A549 (cell line): Measurements from ENCODE around the gene CINP. TPM values are rescaled to one million over a fixed set of nuclear protein-coding genes. Genes with fewer than 3 reads are reported as not detected.
A peak's percentile ranks its signal among the peaks of the same experiment; 100 is the strongest.

Experiments
- ATAC-seq, 2 experiments: fragments of 200-7000 bp in 1 of 2; fragments of >200 bp in 1 of 2; cut with Nextera tagmentation in 1 of 2; cut with Tn5 transposase in 1 of 2; 3 replicates each; pipeline versions ENCODE4 v1.8.0 to v1.9.1; 2018 to 2020; ENCODE audit warnings: mild to moderate bottlenecking in 1 of 2, moderate library complexity in 1 of 2
- CTCF ChIA-PET: fragments of 300-600 bp; sonication (Branson Sonifier 250); formaldehyde crosslinking; extraction: SDS; loops from one replicate; lab custom pipeline; 2021; ENCODE audit warnings: antibody characterized with exemption, inconsistent platforms; lab: Yijun Ruan, JAX
- POLR2A ChIA-PET: fragments of 350-600 bp; formaldehyde crosslinking; extraction: SDS; loops from one replicate; lab custom pipeline; 2021; ENCODE audit warnings: antibody characterized with exemption, inconsistent platforms; lab: Yijun Ruan, JAX
- DNase-seq, 2 experiments: peaks; one replicate each; pipeline versions ENCODE4 v3.0.0 to v3.0.0-alpha.2; 2011 to 2016; ENCODE audit warnings: low read depth in 1 of 2, low spot score in 1 of 2
- FAIRE-seq: peaks from 2 replicates; lab custom pipeline; 2011; peaks lifted over from hg19 to GRCh38; lab: Jason Lieb, UNC
- H3K27ac ChIP-seq, 2 experiments: fragments of >200 bp; sonication (Bioruptor Twin); formaldehyde crosslinking; 3 replicates each; pipeline ENCODE4 v1.5.1; 2016 to 2017
- H3K4me1 ChIP-seq: fragments of >200 bp; sonication (Bioruptor Twin); formaldehyde crosslinking; 3 replicates; pipeline ENCODE4 v1.6.1; 2016
- H3K4me2 ChIP-seq: fragments of >200 bp; sonication (Bioruptor Twin); formaldehyde crosslinking; 3 replicates; pipeline ENCODE4 v1.6.1; 2016
- H3K4me3 ChIP-seq: fragments of >200 bp; sonication (Bioruptor Twin); formaldehyde crosslinking; 3 replicates; pipeline ENCODE4 v1.5.1; 2016
- H3K9me3 ChIP-seq: fragments of >200 bp; sonication (Bioruptor Twin); formaldehyde crosslinking; 3 replicates; pipeline ENCODE4 v1.6.1; 2016
- EHMT2 ChIP-seq: fragments of 200-600 bp; sonication (generic); IDR thresholded peaks from 2 replicates; pipeline ENCODE4 v1.6.1; 2016; ENCODE audit warnings: antibody characterized with exemption, low read depth, mild to moderate bottlenecking, moderate library complexity
- EP300 ChIP-seq, 2 experiments: fragments of >200 bp; sonication (Bioruptor Twin); formaldehyde crosslinking; IDR thresholded peaks; 2 replicates in 1 of 2; 3 replicates in 1 of 2; pipeline ENCODE4 v1.6.1; 2016 to 2017
- ESRRA ChIP-seq: fragments of 150-350 bp; IDR thresholded peaks from 2 replicates; pipeline ENCODE4 v1.6.1; 2014; ENCODE audit warnings: mild to moderate bottlenecking, low read length, borderline replicate concordance
- FOSL2 ChIP-seq, 2 experiments: fragments of 450-650 bp in 1 of 2; fragments of >200 bp in 1 of 2; sonication (Bioruptor Twin) in 1 of 2; formaldehyde crosslinking; IDR thresholded peaks; 2 replicates each; pipeline versions ENCODE4 v1.5.0 to v1.6.1; 2016 to 2020; ENCODE audit warnings: mild to moderate bottlenecking in 1 of 2, moderate library complexity in 1 of 2
- FOXS1 ChIP-seq: fragments of 250-450 bp; sonication (Bioruptor Pico); IDR thresholded peaks from 2 replicates; pipeline ENCODE4 v1.5.0; 2020; ENCODE audit warnings: mild to moderate bottlenecking, moderate library complexity
- HEYL ChIP-seq: fragments of 250-450 bp; sonication (Bioruptor Pico); IDR thresholded peaks from 2 replicates; pipeline ENCODE4 v1.8.0; 2021; ENCODE audit warnings: mild to moderate bottlenecking, moderate library complexity
- HOXB13 ChIP-seq: fragments of 250-450 bp; sonication (Bioruptor Pico); IDR thresholded peaks from 2 replicates; pipeline ENCODE4 v1.5.0; 2020; ENCODE audit warnings: low read depth, mild to moderate bottlenecking, moderate library complexity
- JUN ChIP-seq, 2 experiments: fragments of >200 bp; sonication (Bioruptor Twin); formaldehyde crosslinking; IDR thresholded peaks; 2 replicates in 1 of 2; 3 replicates in 1 of 2; pipeline ENCODE4 v1.6.1; 2016 to 2017
- JUNB ChIP-seq: fragments of >200 bp; sonication (Bioruptor Twin); formaldehyde crosslinking; IDR thresholded peaks from 2 replicates; pipeline ENCODE4 v1.6.1; 2016
- KDM5A ChIP-seq: fragments of 200-600 bp; sonication (generic); IDR thresholded peaks from 2 replicates; pipeline ENCODE4 v1.6.1; 2016; ENCODE audit warnings: antibody characterized with exemption, mild to moderate bottlenecking
- MYC ChIP-seq: IDR thresholded peaks from 2 replicates; pipeline ENCODE4 v1.6.1; 2012; ENCODE audit warnings: mild to moderate bottlenecking, inconsistent platforms, low read length, improper control_type of control experiment, borderline replicate concordance
- NPAS2 ChIP-seq: fragments of 250-450 bp; sonication (Bioruptor Pico); IDR thresholded peaks from 2 replicates; pipeline ENCODE4 v1.8.0; 2022; ENCODE audit warnings: mild to moderate bottlenecking, moderate library complexity, borderline replicate concordance
- NR3C1 ChIP-seq: fragments of >200 bp; sonication (Bioruptor Twin); formaldehyde crosslinking; IDR thresholded peaks from 3 replicates; pipeline ENCODE4 v1.6.1; 2017
- RAD21 ChIP-seq, 2 experiments: fragments of >200 bp in 1 of 2; sonication (Bioruptor Twin) in 1 of 2; formaldehyde crosslinking in 1 of 2; IDR thresholded peaks in 1 of 2; conservative IDR thresholded peaks in 1 of 2; 2 replicates in 1 of 2; 3 replicates in 1 of 2; pipeline ENCODE4 v1.6.1; 2012 to 2018; ENCODE audit warnings: inconsistent platforms in 1 of 2
- RARB ChIP-seq: fragments of 250-450 bp; sonication (Bioruptor Pico); IDR thresholded peaks from 2 replicates; pipeline ENCODE4 v1.8.0; 2021; ENCODE audit warnings: mild to moderate bottlenecking, moderate library complexity
- RCOR1 ChIP-seq: fragments of 150-350 bp; IDR thresholded peaks from 2 replicates; pipeline ENCODE4 v1.6.1; 2014; ENCODE audit warnings: antibody characterized with exemption, low read length, low read depth
- RNF2 ChIP-seq: fragments of 200-600 bp; sonication (generic); IDR thresholded peaks from 2 replicates; pipeline ENCODE4 v1.6.1; 2016; ENCODE audit warnings: low read depth, mild to moderate bottlenecking, antibody characterized with exemption, moderate library complexity, borderline replicate concordance
- SREBF2 ChIP-seq: fragments of 450-650 bp; IDR thresholded peaks from 2 replicates; pipeline ENCODE4 v1.6.1; 2014; ENCODE audit warnings: mild to moderate bottlenecking, moderate library complexity
- TFCP2L1 ChIP-seq: fragments of 250-450 bp; sonication (Bioruptor Pico); IDR thresholded peaks from 2 replicates; pipeline ENCODE4 v1.5.0; 2021; ENCODE audit warnings: mild to moderate bottlenecking
- ZC3H11A ChIP-seq: fragments of 450-650 bp; IDR thresholded peaks from 2 replicates; pipeline ENCODE4 v1.6.1; 2014; ENCODE audit warnings: antibody characterized with exemption, mild to moderate bottlenecking
- ZFP36 ChIP-seq: fragments of 450-650 bp; IDR thresholded peaks from 2 replicates; pipeline ENCODE4 v1.6.1; 2014; ENCODE audit warnings: borderline replicate concordance; ENCODE audit not compliant: partially characterized antibody
- ZNF302 ChIP-seq: fragments of 250-450 bp; sonication (Bioruptor Pico); IDR thresholded peaks from 2 replicates; pipeline ENCODE4 v1.9.0; 2021; ENCODE audit warnings: inconsistent platforms, mild to moderate bottlenecking, moderate library complexity
- ZSCAN20 ChIP-seq: fragments of 250-450 bp; sonication (Bioruptor Pico); IDR thresholded peaks from 2 replicates; pipeline ENCODE4 v1.8.0; 2022; ENCODE audit warnings: mild to moderate bottlenecking, moderate library complexity
- WGBS: methylation state at CpG from one replicate; pipeline ENCODE4 v1.1.6; 2017; ENCODE audit errors: missing lambda C conversion rate; 5-methylcytosine and 5-hydroxymethylcytosine counted together
- polyA plus RNA-seq, 4 experiments: library from polyadenylated mRNA; depleted of rRNA in 3 of 4; stranded (reverse); fragments of >200 nt; fragmentation: RNase III in 1 of 4; extraction: RNeasy Plus Mini Kit Qiagen cat#74134 plus additional on column Dnase treatment in 1 of 4; gene quantifications; 2 replicates in 3 of 4; 3 replicates in 1 of 4; pipeline ENCODE4 v1.2.3, GENCODE V29; 2011 to 2017
- TF ChIP-seq, protein P1 (sequence below): fragments of >200 bp; sonication (Bioruptor Twin); formaldehyde crosslinking; IDR thresholded peaks from 3 replicates; pipeline ENCODE4 v1.5.1; 2016
- TF ChIP-seq, protein P2 (sequence below): fragments of 250-450 bp; sonication (Bioruptor Pico); IDR thresholded peaks from 2 replicates; pipeline ENCODE4 v1.5.0; 2021; ENCODE audit warnings: mild to moderate bottlenecking, moderate library complexity, borderline replicate concordance
- TF ChIP-seq, protein P3 (sequence below): fragments of 250-450 bp; sonication (Bioruptor Pico); IDR thresholded peaks from 2 replicates; pipeline ENCODE4 v1.5.0; 2020; ENCODE audit warnings: low read depth, mild to moderate bottlenecking, moderate library complexity

CINP gene
- polyA plus RNA-seq, 2 of the 4 experiments (the other 2 are of a cell fraction), result 59.9 to 74.6 TPM

DNA sequence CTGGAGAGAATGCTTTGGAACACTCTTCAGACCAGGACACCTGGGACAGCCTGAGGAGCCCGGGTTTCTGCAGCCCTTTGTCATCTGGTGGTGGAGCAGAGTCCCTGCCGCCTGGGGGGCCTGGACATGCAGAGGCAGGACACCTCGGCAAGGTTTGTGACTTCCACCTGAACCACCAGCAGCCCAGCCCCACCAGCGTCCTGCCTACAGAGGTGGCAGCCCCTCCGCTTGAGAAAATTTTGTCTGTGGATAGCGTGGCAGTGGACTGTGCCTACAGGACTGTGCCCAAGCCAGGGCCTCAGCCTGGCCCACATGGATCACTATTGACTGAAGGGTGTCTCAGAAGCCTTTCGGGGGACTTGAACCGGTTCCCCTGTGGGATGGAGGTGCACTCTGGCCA lies 21.1 kb downstream of the CINP start:
- Histone ChIP-seq H3K4me3 (no peak overlapping the region), H3K4me1 (no peaks in the 10 kb centered on the region), H3K4me2 (no peak overlapping the region), H3K9me3 (no peaks in the 10 kb centered on the region), H3K27ac (no peak overlapping the region)
- WGBS, result 93% methylated on average over 2 of the region's 8 CpGs
- ChIA-PET CTCF (interaction anchor here (1.5 kb wide), 1 partner anchor 10 kb away, joined by 3 read pairs; no protein-coding TSS in a partner anchor), POLR2A (no interaction called here)
- no peak for FAIRE-seq
- no peak for TF ChIP-seq HEYL (CRISPR knock-in tag)
- no peak for TF ChIP-seq RARB (CRISPR knock-in tag)
- TF ChIP-seq JUN (IDR thresholded peaks at IDR 0.05), result no peak
- no peak for TF ChIP-seq NPAS2 (CRISPR knock-in tag)
- no peak for TF ChIP-seq TFCP2L1 (CRISPR knock-in tag)
- no peak for TF ChIP-seq EP300 (IDR thresholded peaks at IDR 0.05)
- TF ChIP-seq HOXB13 (CRISPR knock-in tag), result no peak
- no peak for TF ChIP-seq ZFP36
- no peak for TF ChIP-seq ESRRA
- TF ChIP-seq FOXS1 (CRISPR knock-in tag), result no peak
- TF ChIP-seq, protein P1, sequence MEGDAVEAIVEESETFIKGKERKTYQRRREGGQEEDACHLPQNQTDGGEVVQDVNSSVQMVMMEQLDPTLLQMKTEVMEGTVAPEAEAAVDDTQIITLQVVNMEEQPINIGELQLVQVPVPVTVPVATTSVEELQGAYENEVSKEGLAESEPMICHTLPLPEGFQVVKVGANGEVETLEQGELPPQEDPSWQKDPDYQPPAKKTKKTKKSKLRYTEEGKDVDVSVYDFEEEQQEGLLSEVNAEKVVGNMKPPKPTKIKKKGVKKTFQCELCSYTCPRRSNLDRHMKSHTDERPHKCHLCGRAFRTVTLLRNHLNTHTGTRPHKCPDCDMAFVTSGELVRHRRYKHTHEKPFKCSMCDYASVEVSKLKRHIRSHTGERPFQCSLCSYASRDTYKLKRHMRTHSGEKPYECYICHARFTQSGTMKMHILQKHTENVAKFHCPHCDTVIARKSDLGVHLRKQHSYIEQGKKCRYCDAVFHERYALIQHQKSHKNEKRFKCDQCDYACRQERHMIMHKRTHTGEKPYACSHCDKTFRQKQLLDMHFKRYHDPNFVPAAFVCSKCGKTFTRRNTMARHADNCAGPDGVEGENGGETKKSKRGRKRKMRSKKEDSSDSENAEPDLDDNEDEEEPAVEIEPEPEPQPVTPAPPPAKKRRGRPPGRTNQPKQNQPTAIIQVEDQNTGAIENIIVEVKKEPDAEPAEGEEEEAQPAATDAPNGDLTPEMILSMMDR, result no peak
- TF ChIP-seq, protein P2, sequence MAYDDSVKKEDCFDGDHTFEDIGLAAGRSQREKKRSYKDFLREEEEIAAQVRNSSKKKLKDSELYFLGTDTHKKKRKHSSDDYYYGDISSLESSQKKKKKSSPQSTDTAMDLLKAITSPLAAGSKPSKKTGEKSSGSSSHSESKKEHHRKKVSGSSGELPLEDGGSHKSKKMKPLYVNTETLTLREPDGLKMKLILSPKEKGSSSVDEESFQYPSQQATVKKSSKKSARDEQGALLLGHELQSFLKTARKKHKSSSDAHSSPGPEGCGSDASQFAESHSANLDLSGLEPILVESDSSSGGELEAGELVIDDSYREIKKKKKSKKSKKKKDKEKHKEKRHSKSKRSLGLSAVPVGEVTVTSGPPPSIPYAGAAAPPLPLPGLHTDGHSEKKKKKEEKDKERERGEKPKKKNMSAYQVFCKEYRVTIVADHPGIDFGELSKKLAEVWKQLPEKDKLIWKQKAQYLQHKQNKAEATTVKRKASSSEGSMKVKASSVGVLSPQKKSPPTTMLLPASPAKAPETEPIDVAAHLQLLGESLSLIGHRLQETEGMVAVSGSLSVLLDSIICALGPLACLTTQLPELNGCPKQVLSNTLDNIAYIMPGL (CRISPR knock-in tag), result no peak
- TF ChIP-seq EHMT2, result no peak
- no peak for TF ChIP-seq ZSCAN20 (CRISPR knock-in tag)
- TF ChIP-seq RNF2, result no peak
- TF ChIP-seq SREBF2, result no peak
- no peak for TF ChIP-seq RCOR1
- TF ChIP-seq JUNB, result no peak
- TF ChIP-seq MYC, result no peak
- no peak for DNase-seq
- ATAC-seq, result peak; percentile 32 to 35; a peak in 3 of 6 replicates

DNA sequence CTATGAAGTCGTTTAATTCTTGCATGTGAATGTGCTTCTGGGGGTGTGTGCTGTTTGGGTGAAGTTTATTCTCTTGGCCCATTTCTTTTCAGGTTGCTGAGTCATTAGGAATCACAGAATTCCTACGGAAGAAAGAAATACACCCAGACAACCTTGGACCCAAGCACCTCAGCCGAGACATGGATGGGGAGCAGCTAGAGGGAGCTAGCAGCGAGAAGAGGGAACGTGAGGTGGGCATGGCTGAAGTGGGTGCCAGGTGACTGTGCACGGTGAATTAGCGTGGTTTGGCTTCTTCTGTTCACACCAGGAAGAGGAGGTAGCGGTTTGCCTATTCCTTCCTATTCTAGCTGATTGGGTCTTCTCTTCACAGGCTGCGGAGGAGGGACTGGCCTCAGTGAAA lies 24.0 kb downstream of the CINP start:
- 0 out of 6 replicates have a peak overlapping the region, but pooled peaks of 1 of the 2 experiments have one; percentile 22 for H3K27ac ChIP-seq
- no peaks in the 10 kb centered on the region for H3K4me1 ChIP-seq
- no peaks in the 10 kb centered on the region for H3K9me3 ChIP-seq
- no peak overlapping the region for H3K4me3 ChIP-seq
- 90% methylated on average over 9 of the region's 9 CpGs for WGBS
- ChIA-PET POLR2A (no interaction called here), CTCF (interaction anchor here (10.7 kb wide), 1 partner anchor 18 kb away, joined by 100 read pairs; the partner anchor contains the start of gene ZNF839)
- no peak for FAIRE-seq
- DNase-seq, result no peak
- ATAC-seq, result no peak
- no peak overlapping the region for H3K4me2 ChIP-seq
- TF ChIP-seq RAD21 (conservative IDR thresholded peaks at IDR 0.05 in 1 of 2, IDR thresholded peaks at IDR 0.05 in 1 of 2), result no peak
- no peak for TF ChIP-seq ZFP36
- no peak for TF ChIP-seq FOSL2 (IDR thresholded peaks at IDR 0.05)
- TF ChIP-seq FOSL2 (CRISPR knock-in tag; IDR thresholded peaks at IDR 0.05), result no peak
- no peak for TF ChIP-seq NR3C1
- TF ChIP-seq, protein P3, sequence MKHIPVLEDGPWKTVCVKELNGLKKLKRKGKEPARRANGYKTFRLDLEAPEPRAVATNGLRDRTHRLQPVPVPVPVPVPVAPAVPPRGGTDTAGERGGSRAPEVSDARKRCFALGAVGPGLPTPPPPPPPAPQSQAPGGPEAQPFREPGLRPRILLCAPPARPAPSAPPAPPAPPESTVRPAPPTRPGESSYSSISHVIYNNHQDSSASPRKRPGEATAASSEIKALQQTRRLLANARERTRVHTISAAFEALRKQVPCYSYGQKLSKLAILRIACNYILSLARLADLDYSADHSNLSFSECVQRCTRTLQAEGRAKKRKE (CRISPR knock-in tag), result no peak
- TF ChIP-seq KDM5A, result no peak
- no peak for TF ChIP-seq ZC3H11A
- TF ChIP-seq ZNF302, result no peak
